ENCODE results near the gene PPARG.

The PPARG gene

GRCh38 chr3:12345584-12346494, 57.0 kb downstream of the PPARG start:
- no peak for DNase-seq

DNA sequence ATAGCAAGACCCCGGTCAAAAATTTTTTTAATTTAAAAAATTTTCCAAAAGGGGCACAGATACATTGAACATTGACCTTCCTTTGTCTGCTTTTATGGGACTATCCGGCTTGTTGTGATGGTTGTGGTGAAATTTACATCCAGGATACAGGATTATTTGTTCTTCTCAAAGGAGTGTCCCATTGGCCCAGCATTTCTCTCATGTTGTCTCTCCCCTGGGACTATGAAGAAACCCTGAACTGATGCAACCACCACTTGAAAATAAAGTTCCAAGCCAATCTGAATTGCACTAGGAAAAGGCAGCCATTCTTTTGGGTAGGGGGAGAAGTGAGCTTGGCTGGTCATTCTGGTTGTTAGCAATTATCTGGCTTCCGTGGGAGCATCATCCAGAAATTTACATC, 58.4 kb downstream of the PPARG start:
- DNase-seq: no peak

- DNase-seq: no peak
Measured at GRCh38 chr3:12349895-12350811, 61.3 kb downstream of the PPARG start.

DNA sequence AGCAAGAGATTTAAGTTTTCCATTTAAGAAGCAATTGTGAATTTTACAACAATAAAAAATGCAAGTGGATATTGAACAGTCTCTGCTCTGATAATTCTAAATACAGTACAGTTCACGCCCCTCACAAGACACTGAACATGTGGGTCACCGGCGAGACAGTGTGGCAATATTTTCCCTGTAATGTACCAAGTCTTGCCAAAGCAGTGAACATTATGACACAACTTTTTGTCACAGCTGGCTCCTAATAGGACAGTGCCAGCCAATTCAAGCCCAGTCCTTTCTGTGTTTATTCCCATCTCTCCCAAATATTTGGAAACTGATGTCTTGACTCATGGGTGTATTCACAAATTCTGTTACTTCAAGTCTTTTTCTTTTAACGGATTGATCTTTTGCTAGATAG, 62.3 kb downstream of the PPARG start:
- DNase-seq: no peak

DNA sequence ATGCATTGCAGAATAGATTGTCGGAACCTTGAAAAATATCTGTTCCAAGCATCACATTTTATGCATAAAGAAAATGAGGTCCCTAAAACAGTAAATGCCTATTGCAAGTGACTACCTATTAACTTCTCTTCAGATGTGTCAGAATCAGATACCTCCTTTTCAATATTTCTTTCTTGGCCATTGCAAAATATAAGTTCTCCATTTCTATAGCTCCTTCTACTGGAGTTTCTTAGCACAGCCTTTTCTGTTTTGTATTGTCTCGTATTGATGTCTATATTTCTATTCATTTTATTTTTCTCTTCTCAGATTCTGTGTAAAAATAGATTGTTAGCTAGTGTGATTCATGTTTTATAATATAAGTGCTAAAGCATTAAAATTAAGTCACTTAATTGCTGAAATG, 63.4 kb downstream of the PPARG start:
- DNase-seq: no peak

GRCh38 chr3:12352755-12353154, 63.9 kb downstream of the PPARG start:
- DNase-seq: no peak

GRCh38 chr3:12353796-12354525, 65.1 kb downstream of the PPARG start:
- DNase-seq: no peak

DNA sequence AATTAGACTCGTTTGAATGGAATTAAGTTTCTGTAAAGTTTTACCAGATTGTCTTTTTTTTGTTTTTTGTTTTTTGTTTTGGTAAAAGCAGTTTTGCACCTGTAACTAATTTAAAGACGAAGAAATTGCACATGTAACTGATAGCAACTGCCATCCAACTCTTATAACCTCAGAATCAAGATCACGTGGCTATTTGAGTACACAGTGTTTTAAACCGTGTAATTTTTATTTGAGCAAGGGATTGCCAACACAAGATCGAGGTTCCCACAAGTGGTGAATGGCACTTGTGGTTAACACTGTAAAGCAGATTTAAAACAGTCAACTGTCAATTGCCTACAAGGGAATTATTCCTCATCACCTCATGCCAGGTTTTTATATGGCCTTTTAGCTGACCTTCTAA, 67.3 kb downstream of the PPARG start:
- DNase-seq: no peak

GRCh38 chr3:12356996-12357395, 68.1 kb downstream of the PPARG start:
- peak; percentile 51 for DNase-seq

DNA sequence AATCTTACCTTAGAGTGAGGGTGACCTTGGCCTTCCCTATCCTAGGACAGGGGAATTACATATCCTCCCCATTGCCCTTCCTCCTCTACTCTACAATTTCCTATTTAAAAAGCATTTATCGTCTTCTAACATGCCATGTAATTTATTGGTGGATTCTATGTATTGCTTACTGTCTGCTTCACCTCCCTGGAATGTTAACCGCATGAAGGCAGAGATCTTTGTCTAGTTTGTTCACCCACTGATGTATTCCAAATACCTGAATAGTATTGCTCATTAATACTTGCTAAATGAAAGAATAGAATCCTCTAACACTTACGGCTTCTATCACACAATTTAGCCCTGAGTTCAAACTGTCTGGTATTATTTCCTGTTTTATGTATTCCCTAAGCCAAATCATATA, 68.6 kb downstream of the PPARG start:
- DNase-seq: no peak

- no peak for DNase-seq
Measured at GRCh38 chr3:12363397-12364195, 74.7 kb downstream of the PPARG start.

DNA sequence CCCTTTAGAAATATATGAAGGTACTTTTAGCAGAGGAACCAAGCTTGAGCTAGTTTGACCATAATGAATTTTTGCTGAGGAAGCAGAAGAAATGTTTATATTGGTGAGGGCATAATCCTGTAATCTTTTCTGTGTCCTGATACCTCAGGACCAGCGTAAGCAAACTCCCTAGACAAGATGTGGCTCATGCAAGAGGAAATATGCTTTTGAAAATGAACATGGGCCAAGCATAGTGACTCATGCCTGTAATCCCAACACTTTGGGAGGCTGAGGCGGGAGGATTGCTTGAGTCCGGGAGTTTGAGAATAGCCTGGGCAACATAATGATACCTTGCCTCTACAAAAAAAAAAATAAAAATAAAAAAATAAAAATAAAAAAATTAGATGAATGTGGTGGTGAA, 78.5 kb downstream of the PPARG start:
- DNase-seq: no peak

DNA sequence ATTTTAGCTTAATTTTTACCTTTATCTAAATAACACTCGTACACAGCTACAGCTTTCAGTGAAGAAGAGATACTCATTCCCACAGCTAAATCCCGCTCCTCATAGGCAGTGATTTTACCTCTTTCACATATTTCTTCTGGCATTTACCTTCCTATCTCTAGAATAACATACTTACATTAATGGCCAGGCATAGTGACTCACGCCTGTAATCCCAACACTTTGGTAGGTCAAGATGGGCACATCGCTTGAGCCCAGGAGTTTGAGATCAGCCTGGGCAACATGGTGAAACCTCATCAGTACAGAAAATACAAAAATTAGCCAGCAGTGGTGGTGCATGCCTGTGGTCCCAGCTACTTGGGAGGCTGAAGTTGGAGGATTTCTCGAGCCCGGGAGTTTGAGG, 80.2 kb downstream of the PPARG start:
- DNase-seq: no peak

- DNase-seq: no peak
Measured at GRCh38 chr3:12369598-12369997, 80.7 kb downstream of the PPARG start.

- no peak for DNase-seq
Measured at GRCh38 chr3:12370758-12371157, 81.9 kb downstream of the PPARG start.

DNA sequence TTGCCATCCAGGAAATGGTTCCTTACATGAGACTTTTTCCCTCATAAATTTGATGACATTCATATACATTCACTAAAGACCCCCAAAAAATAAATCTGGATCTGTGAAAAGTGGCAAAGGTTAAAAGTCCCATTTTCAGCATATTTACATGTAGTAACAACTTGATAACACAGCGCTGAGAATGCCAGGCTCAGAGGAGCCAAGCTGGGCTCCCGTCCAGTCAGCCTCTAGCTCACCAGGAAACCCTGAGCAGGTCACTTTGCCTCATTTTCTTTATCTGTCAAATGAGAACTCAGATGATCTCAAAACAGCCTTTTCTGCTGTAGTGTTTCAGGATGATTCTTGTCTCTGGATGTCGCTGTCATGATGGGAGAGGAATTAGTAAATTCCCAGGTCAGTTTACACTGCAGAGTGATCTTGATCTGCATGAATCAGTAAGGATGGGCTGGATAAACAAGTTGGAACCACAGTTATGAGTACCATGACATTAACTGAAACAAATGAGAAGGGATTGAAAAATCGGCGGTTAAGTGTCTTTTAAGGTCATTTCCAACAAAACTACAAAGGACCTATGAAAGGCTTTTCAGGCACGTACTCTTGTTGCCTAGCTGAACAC, 82.8 kb downstream of the PPARG start:
- DNase-seq: no peak

GRCh38 chr3:12372741-12373280, 83.9 kb downstream of the PPARG start:
- DNase-seq: no peak

DNA sequence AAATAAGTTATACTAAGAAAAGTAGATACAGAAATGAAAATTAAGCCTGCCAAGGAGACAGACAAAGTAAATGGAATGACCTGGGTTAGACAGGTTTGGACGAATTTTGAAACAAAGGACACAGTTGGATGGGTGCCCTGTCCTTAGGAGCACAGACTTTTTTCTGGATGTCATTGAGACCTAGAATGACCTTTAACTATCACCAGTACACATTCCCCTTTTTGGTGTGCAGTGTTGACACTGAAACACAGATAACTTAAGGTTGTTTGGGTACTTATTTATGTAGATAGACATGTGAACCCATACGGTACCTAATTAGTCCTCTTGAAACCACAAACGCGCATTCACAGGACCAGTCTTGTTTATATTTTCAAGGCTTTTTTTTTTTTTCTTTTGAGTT, 86.7 kb downstream of the PPARG start:
- no peak for DNase-seq

GRCh38 chr3:12379640-12380429, 91.0 kb downstream of the PPARG start:
- DNase-seq: no peak

DNA sequence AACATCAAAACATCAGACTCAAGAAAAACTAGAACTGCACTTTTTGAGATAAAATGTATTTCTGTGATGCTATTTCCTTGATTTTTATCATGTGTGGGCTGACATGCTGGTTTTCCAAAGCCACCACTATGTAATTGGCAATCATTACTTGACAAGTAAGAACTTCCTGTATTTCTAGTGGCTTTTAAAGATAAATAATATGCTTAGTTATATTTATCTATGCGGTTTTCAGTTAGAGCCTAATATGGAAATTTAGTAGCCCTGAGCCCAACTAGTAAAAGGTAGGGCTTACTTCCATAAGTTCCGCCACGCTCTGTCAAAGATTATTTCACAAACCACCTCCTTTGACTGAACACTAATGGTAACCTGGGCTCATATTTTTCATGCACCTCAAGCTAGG, 91.6 kb downstream of the PPARG start:
- no peak for DNase-seq

DNA sequence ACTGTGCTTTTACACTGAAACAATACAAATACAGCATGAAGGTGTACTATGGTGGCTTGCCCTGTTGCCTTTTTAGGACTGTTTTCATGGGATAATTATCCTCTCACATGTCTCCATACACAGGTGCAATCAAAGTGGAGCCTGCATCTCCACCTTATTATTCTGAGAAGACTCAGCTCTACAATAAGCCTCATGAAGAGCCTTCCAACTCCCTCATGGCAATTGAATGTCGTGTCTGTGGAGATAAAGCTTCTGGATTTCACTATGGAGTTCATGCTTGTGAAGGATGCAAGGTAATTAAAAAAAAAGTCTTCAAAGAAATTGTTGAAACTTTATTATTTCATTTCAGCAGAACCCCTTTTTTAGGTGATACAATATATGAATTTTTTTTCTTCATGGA, 92.3 kb downstream of the PPARG start:
- DNase-seq: no peak

Measured in CD4-positive, alpha-beta T cell treated with Interferon gamma for 1 hour (primary cell).